ENCODE data around the gene STXBP5.

Gene STXBP5

DNA sequence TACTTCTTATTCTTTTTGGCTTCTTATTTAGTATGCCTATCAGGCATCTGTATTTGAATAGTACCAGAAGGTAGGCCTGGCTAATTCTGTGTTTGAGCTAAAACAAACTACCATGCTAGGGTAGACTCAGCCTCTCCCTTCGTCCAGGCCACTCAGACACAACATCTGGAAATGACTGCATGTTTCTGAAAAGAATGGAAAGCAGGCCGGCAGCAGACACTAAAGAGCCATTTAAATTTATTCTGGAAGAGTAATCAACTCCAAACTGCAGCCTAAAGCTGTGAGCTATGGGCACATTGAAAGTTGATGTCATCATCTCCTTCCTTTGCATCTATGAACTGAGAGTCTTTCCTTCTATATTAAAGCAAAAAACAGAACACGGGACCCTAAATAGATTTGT, 233.4 kb downstream of the STXBP5 start:
- DNase-seq (ENCODE audit: low spot score), result no peak

DNA sequence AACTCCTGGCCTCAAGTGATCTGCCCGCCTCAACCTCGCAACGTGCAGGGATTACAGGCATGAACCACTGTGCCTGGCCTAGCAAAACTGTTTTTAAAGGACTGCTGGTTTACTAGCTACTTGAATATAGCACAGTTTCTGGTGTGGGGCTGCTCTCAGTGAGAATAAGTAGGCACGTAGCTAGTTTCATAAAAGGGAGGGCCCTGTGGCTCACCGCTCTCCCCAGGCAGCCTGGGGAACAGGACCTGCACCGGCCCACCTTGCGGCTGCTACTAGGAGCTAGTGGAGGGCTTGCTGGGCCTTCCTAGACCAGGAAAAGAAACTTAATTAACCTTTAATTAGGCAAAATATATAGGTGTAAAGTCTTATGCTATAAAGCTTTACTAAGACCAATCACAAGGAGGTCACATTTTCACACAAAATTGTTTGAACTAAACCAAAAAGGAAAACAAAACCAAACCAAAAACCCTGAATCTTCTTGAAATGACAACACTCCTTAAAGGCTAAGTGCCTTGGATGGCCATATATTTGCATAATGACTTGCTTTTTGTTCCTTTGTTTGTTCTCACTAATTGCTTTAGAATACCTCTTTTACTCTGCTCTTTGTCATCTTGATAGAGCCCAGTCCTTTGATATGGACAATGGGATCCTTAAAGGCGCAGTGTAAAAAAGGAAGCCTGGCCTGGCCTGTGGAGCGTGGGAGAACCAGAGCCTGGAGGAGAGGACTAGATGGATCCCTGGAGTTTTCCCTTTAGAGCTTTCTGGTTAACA, 234.7 kb downstream of the STXBP5 start:
- no peak for DNase-seq (ENCODE audit: low spot score)
